WTC11 (cell line): Measurements from ENCODE around the gene NECAB3. TPM values are rescaled to one million over a fixed set of nuclear protein-coding genes. Genes with fewer than 3 reads are reported as not detected.

Experiments
- ATAC-seq: fragments of 200-7000 bp; cut with Tn5 transposase; 2 replicates; pipeline ENCODE4 v1.10.0; 2021; ENCODE audit warnings: mild to moderate bottlenecking, moderate library complexity
- CTCF ChIA-PET: fragments of 300-600 bp; sonication (Branson Sonifier 250); formaldehyde crosslinking; loops from one replicate; lab custom pipeline; 2021; ENCODE audit warnings: antibody characterized with exemption; lab: Charles Lee
- POLR2A ChIA-PET: fragments of 350-600 bp; sonication (Branson Sonifier 250); formaldehyde crosslinking; loops from one replicate; lab custom pipeline; 2021; ENCODE audit warnings: antibody characterized with exemption; lab: Charles Lee
- DNase-seq: peaks from one replicate; pipeline ENCODE4 v3.0.0; 2021; ENCODE audit warnings: low spot score
- H3K27ac Mint-ChIP-seq: 2 replicates; pipeline ENCODE4 v1.8.0; 2021; ENCODE audit warnings: mixed read lengths
- H3K27me3 Mint-ChIP-seq: 2 replicates; pipeline ENCODE4 v1.8.0; 2021; ENCODE audit warnings: low read depth, mild to moderate bottlenecking, moderate library complexity, mixed read lengths
- H3K36me3 Mint-ChIP-seq: 2 replicates; pipeline ENCODE4 v1.8.0; 2021; ENCODE audit warnings: mixed read lengths
- H3K4me1 Mint-ChIP-seq: 2 replicates; pipeline ENCODE4 v1.8.0; 2022; ENCODE audit warnings: mixed read lengths
- H3K4me3 Mint-ChIP-seq: 2 replicates; pipeline ENCODE4 v1.8.0; 2021; ENCODE audit warnings: mild to moderate bottlenecking, moderate library complexity, mixed read lengths
- H3K9me3 Mint-ChIP-seq: 2 replicates; pipeline ENCODE4 v1.8.0; 2021; ENCODE audit warnings: mixed read lengths
- CBFB ChIP-seq: sonication (generic); formaldehyde crosslinking; IDR thresholded peaks from 2 replicates; pipeline ENCODE4 v1.8.1; 2022; ENCODE audit warnings: mild to moderate bottlenecking, low read depth, missing genetic modification reagents
- CREM ChIP-seq: sonication (generic); formaldehyde crosslinking; IDR thresholded peaks from 2 replicates; pipeline ENCODE4 v1.8.1; 2022; ENCODE audit warnings: mild to moderate bottlenecking, missing genetic modification reagents, moderate library complexity
- ELF4 ChIP-seq: sonication (generic); formaldehyde crosslinking; IDR thresholded peaks from 2 replicates; pipeline ENCODE4 v1.8.1; 2022; ENCODE audit warnings: low read depth, mild to moderate bottlenecking, moderate library complexity, missing genetic modification reagents
- EMX1 ChIP-seq: fragments of 250-450 bp; sonication (Bioruptor Pico); IDR thresholded peaks from 2 replicates; pipeline ENCODE4 v1.8.0; 2021; ENCODE audit warnings: mild to moderate bottlenecking
- ETV6 ChIP-seq: sonication (generic); formaldehyde crosslinking; IDR thresholded peaks from 2 replicates; pipeline ENCODE4 v1.8.1; 2022; ENCODE audit warnings: mild to moderate bottlenecking, missing genetic modification reagents
- HMGA2 ChIP-seq: fragments of 250-450 bp; sonication (Bioruptor Pico); IDR thresholded peaks from 2 replicates; pipeline ENCODE4 v1.4.0; 2021; ENCODE audit warnings: mild to moderate bottlenecking, moderate library complexity
- JAZF1 ChIP-seq: fragments of 250-450 bp; sonication (Bioruptor Pico); IDR thresholded peaks from 2 replicates; pipeline ENCODE4 v1.9.0; 2021; ENCODE audit warnings: moderate library complexity, mild to moderate bottlenecking, inconsistent platforms
- JUN ChIP-seq: sonication (generic); formaldehyde crosslinking; IDR thresholded peaks from 2 replicates; pipeline ENCODE4 v1.8.0; 2023; ENCODE audit warnings: mild to moderate bottlenecking, missing genetic modification reagents
- KAT7 ChIP-seq: sonication (generic); formaldehyde crosslinking; IDR thresholded peaks from 2 replicates; pipeline ENCODE4 v1.8.1; 2023; ENCODE audit warnings: missing genetic modification reagents, mild to moderate bottlenecking, borderline replicate concordance
- NR2C2 ChIP-seq: sonication (generic); formaldehyde crosslinking; IDR thresholded peaks from 2 replicates; pipeline ENCODE4 v1.8.0; 2022; ENCODE audit warnings: mild to moderate bottlenecking, missing genetic modification reagents
- NR3C1 ChIP-seq: sonication (generic); formaldehyde crosslinking; conservative IDR thresholded peaks from 2 replicates; pipeline ENCODE4 v1.8.1; 2023; ENCODE audit warnings: low read depth, mild to moderate bottlenecking, missing genetic modification reagents
- RORB ChIP-seq: fragments of 250-450 bp; sonication (Bioruptor Pico); IDR thresholded peaks from 2 replicates; pipeline ENCODE4 v1.9.0; 2021; ENCODE audit warnings: mild to moderate bottlenecking
- SMAD3 ChIP-seq: sonication (generic); formaldehyde crosslinking; IDR thresholded peaks from 2 replicates; pipeline ENCODE4 v1.8.0; 2022; ENCODE audit warnings: missing genetic modification reagents, mild to moderate bottlenecking, borderline replicate concordance
- SOX15 ChIP-seq: fragments of 250-450 bp; sonication (Bioruptor Pico); IDR thresholded peaks from 2 replicates; pipeline ENCODE4 v1.9.0; 2021; ENCODE audit warnings: mild to moderate bottlenecking
- TCF7 ChIP-seq: sonication (generic); formaldehyde crosslinking; IDR thresholded peaks from 2 replicates; pipeline ENCODE4 v1.8.0; 2022; ENCODE audit warnings: mild to moderate bottlenecking, low read depth, missing genetic modification reagents, moderate library complexity
- TEAD1 ChIP-seq: sonication (generic); formaldehyde crosslinking; IDR thresholded peaks from 2 replicates; pipeline ENCODE4 v1.8.0; 2022; ENCODE audit warnings: mild to moderate bottlenecking, missing genetic modification reagents
- ZNF671 ChIP-seq: fragments of 250-450 bp; sonication (Bioruptor Pico); IDR thresholded peaks from 2 replicates; pipeline ENCODE4 v1.8.0; 2021; ENCODE audit warnings: mild to moderate bottlenecking
- total RNA-seq: library from RNA; stranded (reverse); gene quantifications from 3 replicates; pipeline ENCODE4 v1.2.3, GENCODE V29; 2021
- TF ChIP-seq, protein P1 (sequence below): sonication (generic); formaldehyde crosslinking; IDR thresholded peaks from 2 replicates; pipeline ENCODE4 v1.8.0; 2023; ENCODE audit warnings: mild to moderate bottlenecking, missing genetic modification reagents
- TF ChIP-seq, protein P2 (sequence below): sonication (generic); formaldehyde crosslinking; IDR thresholded peaks from 2 replicates; pipeline ENCODE4 v1.8.1; 2023; ENCODE audit warnings: mild to moderate bottlenecking, missing genetic modification reagents, moderate library complexity
- TF ChIP-seq, protein P3 (sequence below): fragments of 250-450 bp; sonication (Bioruptor Pico); IDR thresholded peaks from 2 replicates; pipeline ENCODE4 v1.9.0; 2021; ENCODE audit warnings: mild to moderate bottlenecking, borderline replicate concordance
- TF ChIP-seq, protein P4 (sequence below): sonication (generic); formaldehyde crosslinking; IDR thresholded peaks from 2 replicates; pipeline ENCODE4 v1.8.1; 2023; ENCODE audit warnings: mild to moderate bottlenecking, missing genetic modification reagents

Gene NECAB3
- total RNA-seq, 1 experiment from 2014 or later: 38.0 TPM

DNA sequence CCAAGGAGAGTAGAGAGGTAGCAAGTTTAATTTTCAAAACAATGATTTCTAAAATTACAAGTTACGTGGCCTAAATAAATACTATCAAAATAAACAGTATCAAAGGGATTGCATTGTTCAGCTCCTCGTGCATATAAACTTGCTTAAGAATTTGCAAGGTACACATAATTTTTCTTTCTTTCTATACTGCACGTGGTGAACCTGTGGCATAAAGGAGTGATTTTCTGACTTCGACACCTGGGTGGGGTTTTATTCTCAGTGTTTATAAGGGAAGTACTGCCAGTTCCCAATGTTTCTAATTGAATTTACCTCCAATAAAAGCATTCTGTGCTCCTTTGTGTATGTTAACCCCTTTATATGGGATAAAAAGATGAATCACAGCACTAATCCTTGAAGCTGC is 62.2 kb downstream of the NECAB3 start:
- no peak for ATAC-seq
- H3K4me3 Mint-ChIP-seq: no peak overlapping the region
- peaks cover 6% of the 10 kb centered on the region for H3K36me3 Mint-ChIP-seq
- no peak for DNase-seq
- no peaks in the 10 kb centered on the region for H3K4me1 Mint-ChIP-seq
- POLR2A ChIA-PET: no interaction called here
- no peak for TF ChIP-seq KAT7 (CRISPR knock-in tag)
- H3K27me3 Mint-ChIP-seq: no peaks in the 10 kb centered on the region
- no peaks in the 10 kb centered on the region for H3K9me3 Mint-ChIP-seq
- CTCF ChIA-PET: no interaction called here
- H3K27ac Mint-ChIP-seq: no peak overlapping the region

DNA sequence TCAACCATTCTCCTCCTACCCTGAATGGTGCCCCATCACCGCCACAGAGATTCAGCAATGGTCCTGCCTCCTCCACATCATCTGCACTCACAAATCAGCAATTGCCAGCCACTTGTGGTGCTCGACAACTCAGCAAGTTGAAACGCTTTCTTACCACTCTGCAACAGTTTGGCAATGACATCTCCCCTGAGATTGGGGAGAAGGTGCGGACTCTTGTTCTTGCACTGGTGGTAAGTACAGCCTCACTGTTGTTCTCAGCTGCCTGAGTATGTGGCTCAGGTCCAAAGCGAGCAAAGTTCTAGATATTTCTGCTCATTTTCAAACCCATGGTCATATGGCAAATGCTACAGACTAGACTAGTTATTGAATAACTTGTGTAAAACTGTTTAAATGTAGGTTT is 63.1 kb downstream of the NECAB3 start:
- ATAC-seq: no peak
- no peak overlapping the region for H3K27ac Mint-ChIP-seq
- TF ChIP-seq, protein P1, sequence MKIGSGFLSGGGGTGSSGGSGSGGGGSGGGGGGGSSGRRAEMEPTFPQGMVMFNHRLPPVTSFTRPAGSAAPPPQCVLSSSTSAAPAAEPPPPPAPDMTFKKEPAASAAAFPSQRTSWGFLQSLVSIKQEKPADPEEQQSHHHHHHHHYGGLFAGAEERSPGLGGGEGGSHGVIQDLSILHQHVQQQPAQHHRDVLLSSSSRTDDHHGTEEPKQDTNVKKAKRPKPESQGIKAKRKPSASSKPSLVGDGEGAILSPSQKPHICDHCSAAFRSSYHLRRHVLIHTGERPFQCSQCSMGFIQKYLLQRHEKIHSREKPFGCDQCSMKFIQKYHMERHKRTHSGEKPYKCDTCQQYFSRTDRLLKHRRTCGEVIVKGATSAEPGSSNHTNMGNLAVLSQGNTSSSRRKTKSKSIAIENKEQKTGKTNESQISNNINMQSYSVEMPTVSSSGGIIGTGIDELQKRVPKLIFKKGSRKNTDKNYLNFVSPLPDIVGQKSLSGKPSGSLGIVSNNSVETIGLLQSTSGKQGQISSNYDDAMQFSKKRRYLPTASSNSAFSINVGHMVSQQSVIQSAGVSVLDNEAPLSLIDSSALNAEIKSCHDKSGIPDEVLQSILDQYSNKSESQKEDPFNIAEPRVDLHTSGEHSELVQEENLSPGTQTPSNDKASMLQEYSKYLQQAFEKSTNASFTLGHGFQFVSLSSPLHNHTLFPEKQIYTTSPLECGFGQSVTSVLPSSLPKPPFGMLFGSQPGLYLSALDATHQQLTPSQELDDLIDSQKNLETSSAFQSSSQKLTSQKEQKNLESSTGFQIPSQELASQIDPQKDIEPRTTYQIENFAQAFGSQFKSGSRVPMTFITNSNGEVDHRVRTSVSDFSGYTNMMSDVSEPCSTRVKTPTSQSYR (CRISPR knock-in tag): no peak
- TF ChIP-seq ETV6 (CRISPR knock-in tag): no peak
- TF ChIP-seq HMGA2 (CRISPR knock-in tag): no peak
- TF ChIP-seq TEAD1 (CRISPR knock-in tag): no peak
- TF ChIP-seq, protein P2, sequence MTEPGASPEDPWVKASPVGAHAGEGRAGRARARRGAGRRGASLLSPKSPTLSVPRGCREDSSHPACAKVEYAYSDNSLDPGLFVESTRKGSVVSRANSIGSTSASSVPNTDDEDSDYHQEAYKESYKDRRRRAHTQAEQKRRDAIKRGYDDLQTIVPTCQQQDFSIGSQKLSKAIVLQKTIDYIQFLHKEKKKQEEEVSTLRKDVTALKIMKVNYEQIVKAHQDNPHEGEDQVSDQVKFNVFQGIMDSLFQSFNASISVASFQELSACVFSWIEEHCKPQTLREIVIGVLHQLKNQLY (CRISPR knock-in tag): no peak
- no peak for TF ChIP-seq SMAD3 (CRISPR knock-in tag)
- TF ChIP-seq, all 79 proteins: peak for 0
- DNase-seq: no peak
- POLR2A ChIA-PET: no interaction called here
- Mint-ChIP-seq H3K36me3 (peaks cover 6% of the 10 kb centered on the region), H3K4me1 (no peaks in the 10 kb centered on the region), H3K27me3 (no peaks in the 10 kb centered on the region), H3K9me3 (no peaks in the 10 kb centered on the region), H3K4me3 (no peak overlapping the region)
- CTCF ChIA-PET: no interaction called here

DNA sequence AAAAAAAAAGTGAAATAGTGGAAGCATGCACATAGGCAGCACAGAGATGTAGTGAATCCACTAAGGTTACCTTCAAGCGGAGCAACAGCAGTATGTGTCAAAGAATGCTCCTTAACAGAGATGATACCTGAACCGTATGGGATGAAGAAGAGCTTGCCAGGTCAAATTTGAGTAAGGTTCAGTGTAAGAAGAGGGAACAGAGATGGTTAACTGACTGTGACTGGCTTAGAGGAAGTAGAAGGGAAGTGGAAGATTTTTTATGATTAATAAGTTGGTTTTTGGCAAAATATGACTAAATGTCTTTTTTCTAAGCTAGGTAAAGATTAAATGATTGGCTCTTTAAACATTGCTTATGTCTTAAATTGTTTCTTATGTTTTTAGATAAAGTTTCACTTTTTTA is 64.7 kb downstream of the NECAB3 start:
- no peaks in the 10 kb centered on the region for H3K27me3 Mint-ChIP-seq
- POLR2A ChIA-PET: no interaction called here
- DNase-seq: no peak
- CTCF ChIA-PET: interaction anchor here (1.1 kb wide), 1 partner anchor 94 kb away, joined by 3 read pairs; no protein-coding TSS in a partner anchor
- no peaks in the 10 kb centered on the region for H3K9me3 Mint-ChIP-seq
- TF ChIP-seq, protein P3, sequence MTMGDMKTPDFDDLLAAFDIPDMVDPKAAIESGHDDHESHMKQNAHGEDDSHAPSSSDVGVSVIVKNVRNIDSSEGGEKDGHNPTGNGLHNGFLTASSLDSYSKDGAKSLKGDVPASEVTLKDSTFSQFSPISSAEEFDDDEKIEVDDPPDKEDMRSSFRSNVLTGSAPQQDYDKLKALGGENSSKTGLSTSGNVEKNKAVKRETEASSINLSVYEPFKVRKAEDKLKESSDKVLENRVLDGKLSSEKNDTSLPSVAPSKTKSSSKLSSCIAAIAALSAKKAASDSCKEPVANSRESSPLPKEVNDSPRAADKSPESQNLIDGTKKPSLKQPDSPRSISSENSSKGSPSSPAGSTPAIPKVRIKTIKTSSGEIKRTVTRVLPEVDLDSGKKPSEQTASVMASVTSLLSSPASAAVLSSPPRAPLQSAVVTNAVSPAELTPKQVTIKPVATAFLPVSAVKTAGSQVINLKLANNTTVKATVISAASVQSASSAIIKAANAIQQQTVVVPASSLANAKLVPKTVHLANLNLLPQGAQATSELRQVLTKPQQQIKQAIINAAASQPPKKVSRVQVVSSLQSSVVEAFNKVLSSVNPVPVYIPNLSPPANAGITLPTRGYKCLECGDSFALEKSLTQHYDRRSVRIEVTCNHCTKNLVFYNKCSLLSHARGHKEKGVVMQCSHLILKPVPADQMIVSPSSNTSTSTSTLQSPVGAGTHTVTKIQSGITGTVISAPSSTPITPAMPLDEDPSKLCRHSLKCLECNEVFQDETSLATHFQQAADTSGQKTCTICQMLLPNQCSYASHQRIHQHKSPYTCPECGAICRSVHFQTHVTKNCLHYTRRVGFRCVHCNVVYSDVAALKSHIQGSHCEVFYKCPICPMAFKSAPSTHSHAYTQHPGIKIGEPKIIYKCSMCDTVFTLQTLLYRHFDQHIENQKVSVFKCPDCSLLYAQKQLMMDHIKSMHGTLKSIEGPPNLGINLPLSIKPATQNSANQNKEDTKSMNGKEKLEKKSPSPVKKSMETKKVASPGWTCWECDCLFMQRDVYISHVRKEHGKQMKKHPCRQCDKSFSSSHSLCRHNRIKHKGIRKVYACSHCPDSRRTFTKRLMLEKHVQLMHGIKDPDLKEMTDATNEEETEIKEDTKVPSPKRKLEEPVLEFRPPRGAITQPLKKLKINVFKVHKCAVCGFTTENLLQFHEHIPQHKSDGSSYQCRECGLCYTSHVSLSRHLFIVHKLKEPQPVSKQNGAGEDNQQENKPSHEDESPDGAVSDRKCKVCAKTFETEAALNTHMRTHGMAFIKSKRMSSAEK (CRISPR knock-in tag): no peak
- TF ChIP-seq ELF4 (CRISPR knock-in tag) (no peak), JAZF1 (CRISPR knock-in tag) (no peak), SOX15 (CRISPR knock-in tag) (no peak), CBFB (no peak), SMAD3 (CRISPR knock-in tag) (no peak), JUN (no peak), CREM (CRISPR knock-in tag) (no peak), NR3C1 (CRISPR knock-in tag) (no peak), TCF7 (CRISPR knock-in tag) (no peak), NR2C2 (CRISPR knock-in tag) (no peak), ZNF671 (CRISPR knock-in tag) (no peak), EMX1 (CRISPR knock-in tag) (no peak), RORB (CRISPR knock-in tag) (no peak)
- TF ChIP-seq, protein P4, sequence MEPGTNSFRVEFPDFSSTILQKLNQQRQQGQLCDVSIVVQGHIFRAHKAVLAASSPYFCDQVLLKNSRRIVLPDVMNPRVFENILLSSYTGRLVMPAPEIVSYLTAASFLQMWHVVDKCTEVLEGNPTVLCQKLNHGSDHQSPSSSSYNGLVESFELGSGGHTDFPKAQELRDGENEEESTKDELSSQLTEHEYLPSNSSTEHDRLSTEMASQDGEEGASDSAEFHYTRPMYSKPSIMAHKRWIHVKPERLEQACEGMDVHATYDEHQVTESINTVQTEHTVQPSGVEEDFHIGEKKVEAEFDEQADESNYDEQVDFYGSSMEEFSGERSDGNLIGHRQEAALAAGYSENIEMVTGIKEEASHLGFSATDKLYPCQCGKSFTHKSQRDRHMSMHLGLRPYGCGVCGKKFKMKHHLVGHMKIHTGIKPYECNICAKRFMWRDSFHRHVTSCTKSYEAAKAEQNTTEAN: no peak
- ATAC-seq: no peak
- H3K4me1 Mint-ChIP-seq: no peaks in the 10 kb centered on the region
- no peak overlapping the region for H3K27ac Mint-ChIP-seq
- no peak overlapping the region for H3K4me3 Mint-ChIP-seq
- H3K36me3 Mint-ChIP-seq: peaks cover 6% of the 10 kb centered on the region
